ENCODE data around the gene GLE1.

Gene GLE1

DNA sequence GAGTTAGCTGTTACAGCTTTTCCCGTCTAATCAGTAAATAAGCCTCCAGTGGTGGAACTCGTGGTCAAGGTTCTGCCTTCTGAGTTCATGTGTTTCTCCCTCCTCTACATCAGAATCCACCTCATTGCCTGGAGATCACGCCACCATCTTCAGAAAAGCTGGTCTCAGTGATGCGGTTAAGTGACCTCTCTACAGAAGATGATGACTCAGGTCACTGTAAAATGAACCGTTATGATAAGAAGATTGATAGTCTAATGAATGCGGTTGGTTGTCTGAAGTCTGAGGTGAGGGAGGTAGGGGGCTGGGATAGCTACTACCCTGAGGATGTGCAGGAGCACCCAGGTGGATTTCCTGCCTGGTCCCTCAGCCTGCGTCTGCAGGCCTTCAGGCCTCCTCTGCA is 35.4 kb upstream of the GLE1 start:
- no peak overlapping the region for H3K4me3 ChIP-seq (ENCODE audit: low read length)
- no peak for DNase-seq (ENCODE audit: low read depth)
- TF ChIP-seq, protein P1, sequence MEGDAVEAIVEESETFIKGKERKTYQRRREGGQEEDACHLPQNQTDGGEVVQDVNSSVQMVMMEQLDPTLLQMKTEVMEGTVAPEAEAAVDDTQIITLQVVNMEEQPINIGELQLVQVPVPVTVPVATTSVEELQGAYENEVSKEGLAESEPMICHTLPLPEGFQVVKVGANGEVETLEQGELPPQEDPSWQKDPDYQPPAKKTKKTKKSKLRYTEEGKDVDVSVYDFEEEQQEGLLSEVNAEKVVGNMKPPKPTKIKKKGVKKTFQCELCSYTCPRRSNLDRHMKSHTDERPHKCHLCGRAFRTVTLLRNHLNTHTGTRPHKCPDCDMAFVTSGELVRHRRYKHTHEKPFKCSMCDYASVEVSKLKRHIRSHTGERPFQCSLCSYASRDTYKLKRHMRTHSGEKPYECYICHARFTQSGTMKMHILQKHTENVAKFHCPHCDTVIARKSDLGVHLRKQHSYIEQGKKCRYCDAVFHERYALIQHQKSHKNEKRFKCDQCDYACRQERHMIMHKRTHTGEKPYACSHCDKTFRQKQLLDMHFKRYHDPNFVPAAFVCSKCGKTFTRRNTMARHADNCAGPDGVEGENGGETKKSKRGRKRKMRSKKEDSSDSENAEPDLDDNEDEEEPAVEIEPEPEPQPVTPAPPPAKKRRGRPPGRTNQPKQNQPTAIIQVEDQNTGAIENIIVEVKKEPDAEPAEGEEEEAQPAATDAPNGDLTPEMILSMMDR (conservative IDR thresholded peaks at IDR 0.05; ENCODE audit: low read depth, low read length), result no peak

DNA sequence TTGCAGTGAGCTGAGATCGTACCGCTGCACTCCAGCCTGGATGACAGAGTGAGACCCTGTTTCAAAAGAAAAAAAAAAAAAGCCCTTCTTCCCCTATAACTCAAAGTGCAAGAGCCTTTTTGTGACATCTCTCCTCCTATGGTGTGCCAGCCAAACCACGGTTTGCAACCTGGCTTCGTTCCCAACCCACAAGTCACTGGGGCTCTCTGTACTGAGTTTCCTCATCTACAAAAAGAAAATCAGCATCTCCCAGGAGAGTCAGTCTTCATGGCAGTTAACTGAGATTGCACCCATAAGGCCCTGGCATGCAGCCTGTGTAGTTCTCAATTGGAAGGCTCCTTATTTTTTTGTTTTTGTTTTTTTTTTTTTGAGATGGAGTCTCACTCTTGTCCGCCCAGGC is 34.0 kb upstream of the GLE1 start:
- DNase-seq (ENCODE audit: low read depth), result no peak

DNA sequence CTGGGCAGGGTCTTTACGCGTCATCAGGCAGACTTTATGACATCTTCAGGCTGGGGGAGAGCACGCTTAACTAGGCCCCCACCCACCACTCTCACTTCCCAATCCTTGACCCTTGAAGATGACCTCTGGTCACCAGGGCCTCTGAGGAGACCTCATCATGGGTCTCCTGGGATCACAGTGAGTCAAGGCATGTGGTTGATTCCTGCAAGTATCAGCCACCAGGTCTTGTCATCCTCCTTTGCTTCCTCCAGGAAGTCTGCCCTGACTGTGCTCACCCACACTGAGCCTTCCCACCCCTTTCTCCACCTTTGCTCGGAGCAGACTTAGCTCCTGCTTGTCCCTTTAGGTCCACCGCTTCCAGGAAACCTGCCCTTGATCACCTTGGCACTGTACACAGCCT is 31.4 kb upstream of the GLE1 start:
- TF ChIP-seq, protein P1 (conservative IDR thresholded peaks at IDR 0.05; ENCODE audit: low read depth, low read length), result no peak

More for the DNA sequence above, 34.0 kb upstream of the GLE1 start:
- no peak overlapping the region for H3K4me3 ChIP-seq (ENCODE audit: low read length)
- TF ChIP-seq, protein P1 (conservative IDR thresholded peaks at IDR 0.05; ENCODE audit: low read depth, low read length), result no peak

DNA sequence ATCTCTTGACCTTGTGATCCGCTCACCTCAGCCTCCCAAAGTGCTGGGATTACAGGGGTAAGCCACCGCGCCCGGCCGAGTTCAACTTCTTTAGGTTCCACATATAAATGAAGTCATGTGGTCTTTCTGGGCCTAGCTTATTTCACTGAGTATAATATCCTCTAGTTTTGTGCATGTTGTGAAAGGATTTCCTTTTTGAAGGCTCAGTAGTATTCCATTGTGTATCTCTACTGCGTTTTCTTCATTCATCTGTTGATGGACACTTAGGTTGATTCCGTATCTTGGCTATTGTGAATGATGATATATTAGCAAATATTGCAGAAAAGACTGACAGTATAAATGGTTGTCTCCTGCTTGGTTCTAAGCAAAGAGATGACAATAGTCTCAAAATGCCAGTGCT is 28.7 kb upstream of the GLE1 start:
- DNase-seq (ENCODE audit: low read depth), result no peak
- TF ChIP-seq, protein P1 (conservative IDR thresholded peaks at IDR 0.05; ENCODE audit: low read depth, low read length), result no peak
- no peak overlapping the region for H3K4me3 ChIP-seq (ENCODE audit: low read length)

More for the DNA sequence above, 31.4 kb upstream of the GLE1 start:
- H3K4me3 ChIP-seq (ENCODE audit: low read length), result no peak overlapping the region
- DNase-seq (ENCODE audit: low read depth), result no peak

DNA sequence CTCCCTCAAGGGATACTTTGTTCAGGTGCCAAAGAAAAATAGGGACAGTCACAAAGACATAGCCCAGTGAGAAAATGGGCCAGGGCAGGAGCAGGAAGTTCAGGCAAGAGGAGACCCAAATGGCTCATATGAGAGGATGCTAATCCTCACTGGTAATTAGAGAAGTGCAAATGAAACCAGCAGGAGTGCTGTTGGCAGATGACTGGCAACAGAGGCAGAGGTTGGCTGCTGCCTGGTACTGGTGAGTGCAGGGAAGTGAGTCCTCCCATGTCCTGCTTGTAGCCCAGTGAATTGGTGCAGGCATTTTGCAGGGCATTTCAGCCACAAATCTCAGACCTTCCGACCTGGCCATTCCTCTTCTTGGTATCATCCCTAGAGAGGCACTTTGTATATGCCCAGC is 25.3 kb upstream of the GLE1 start:
- DNase-seq (ENCODE audit: low read depth), result no peak
- TF ChIP-seq, protein P1 (conservative IDR thresholded peaks at IDR 0.05; ENCODE audit: low read depth, low read length), result no peak
- no peak overlapping the region for H3K4me3 ChIP-seq (ENCODE audit: low read length)

DNA sequence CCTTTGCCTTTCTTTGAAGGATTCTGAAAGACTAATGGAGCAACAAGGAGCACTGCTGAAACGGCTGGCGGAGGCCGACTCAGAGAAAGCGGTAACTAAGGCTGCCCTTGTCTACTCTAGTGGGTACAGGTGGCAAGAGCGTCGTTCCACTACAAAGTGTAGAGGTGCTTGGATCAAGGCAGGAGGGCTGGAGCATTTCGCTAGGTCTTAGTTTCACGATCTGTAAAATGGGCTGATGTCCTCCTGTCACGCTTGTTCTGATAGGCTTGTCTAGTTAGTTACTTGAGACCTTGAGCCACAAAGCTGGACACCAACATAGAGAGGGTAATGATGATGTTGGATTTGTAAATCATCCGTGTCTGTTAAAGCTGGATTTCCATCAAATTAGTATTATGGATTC is 23.0 kb upstream of the GLE1 start:
- H3K4me3 ChIP-seq (ENCODE audit: low read length), result no peak overlapping the region
- DNase-seq (ENCODE audit: low read depth), result no peak
- TF ChIP-seq, protein P1 (conservative IDR thresholded peaks at IDR 0.05; ENCODE audit: low read depth, low read length), result no peak

DNA sequence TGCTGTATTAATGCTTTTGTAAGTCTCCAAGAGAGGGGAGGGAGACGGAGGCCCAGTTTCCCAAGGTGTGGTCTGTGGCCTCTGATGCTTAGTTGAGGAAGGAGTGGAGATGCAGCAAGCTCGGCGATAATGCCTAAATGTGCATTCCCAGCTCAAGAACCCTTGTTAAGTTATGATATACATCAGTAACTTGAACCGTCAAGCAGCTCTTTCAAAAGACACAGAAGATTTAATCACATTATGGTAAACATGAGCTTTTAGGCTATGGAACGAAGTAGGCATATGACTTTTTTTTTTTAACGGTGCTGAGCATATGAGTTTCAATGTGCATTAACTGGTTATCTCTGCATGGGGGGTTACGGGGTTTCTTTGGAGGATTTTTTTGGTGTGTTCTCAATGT is 22.3 kb upstream of the GLE1 start:
- no peak for DNase-seq (ENCODE audit: low read depth)
- TF ChIP-seq, protein P1 (conservative IDR thresholded peaks at IDR 0.05; ENCODE audit: low read depth, low read length), result no peak
- no peak overlapping the region for H3K4me3 ChIP-seq (ENCODE audit: low read length)
